Measurements from ENCODE around the gene SPAG16. TPM values are rescaled to one million over a fixed set of nuclear protein-coding genes. Genes with fewer than 3 reads are reported as not detected.

Gene SPAG16
- total RNA-seq, 1 donor from 2014 or later, result 22.6 TPM

DNA sequence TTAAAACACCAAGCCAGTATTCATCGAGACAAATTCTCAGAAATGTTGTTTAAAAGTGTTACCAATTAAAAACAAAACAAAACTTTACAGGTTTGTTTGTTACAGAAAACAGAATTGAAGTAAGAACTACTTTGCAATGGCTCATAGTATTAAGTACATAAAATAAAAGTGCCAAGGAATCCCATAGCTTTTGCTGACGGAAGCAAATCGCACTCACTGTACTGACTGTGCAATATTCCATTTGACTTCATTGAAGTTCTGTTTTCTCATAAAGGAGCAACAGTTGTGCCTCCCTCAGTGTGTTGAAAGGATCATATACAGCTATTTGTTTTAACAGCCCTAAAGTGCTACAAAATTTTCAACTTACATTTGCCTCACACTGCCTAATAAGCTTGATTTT lies 507.8 kb downstream of the SPAG16 start:
- DNase-seq (ENCODE audit: low read depth), result no peak

- DNase-seq (ENCODE audit: low read depth), result peak; percentile 50
These were observed 522.0 kb downstream of the SPAG16 start for GRCh38 chr2:213806125-213806726.

- no peak for DNase-seq (ENCODE audit: low read depth)
These were observed 532.3 kb downstream of the SPAG16 start for GRCh38 chr2:213816583-213816982.

DNA sequence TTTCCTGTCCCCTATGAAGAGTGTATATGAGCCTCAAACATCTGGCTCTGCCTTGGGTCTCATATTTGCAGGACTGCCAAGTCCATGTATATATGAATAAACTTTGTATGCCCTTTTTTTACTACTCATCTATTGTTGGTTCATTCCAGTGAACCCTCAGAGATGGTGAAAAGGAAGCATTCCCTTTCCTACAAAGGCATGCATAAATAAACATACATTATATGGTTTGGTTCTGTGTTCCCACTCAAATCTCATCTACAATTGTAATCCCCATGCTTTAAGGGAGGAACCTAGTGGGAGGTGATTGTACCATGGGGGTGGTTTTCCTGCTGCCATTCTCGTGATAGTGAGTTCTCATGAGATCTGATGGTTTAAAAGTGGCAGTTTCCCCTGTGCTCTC lies 534.2 kb downstream of the SPAG16 start:
- no peak for DNase-seq (ENCODE audit: low read depth)

- DNase-seq (ENCODE audit: low read depth), result peak; percentile 27
These were observed 550.1 kb downstream of the SPAG16 start for GRCh38 chr2:213834331-213834730.

DNA sequence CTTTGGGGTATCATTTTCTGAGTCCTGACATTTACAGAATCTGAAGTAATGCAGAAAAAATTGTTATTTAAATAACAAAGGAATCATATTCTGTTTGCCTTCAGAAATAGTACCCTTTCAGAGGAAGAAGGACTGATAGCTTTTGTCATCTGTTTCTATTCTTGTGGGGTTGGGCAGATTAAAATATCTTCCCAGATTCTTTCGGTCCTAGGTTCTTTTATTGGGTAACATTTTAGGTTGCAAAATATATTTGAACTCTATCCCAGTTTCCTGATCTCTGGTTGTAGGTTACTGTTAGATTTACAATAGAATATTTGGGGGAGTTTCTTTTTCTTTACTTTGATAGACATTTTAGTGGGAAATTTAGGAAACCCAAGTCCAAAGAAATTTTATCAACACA lies 550.5 kb downstream of the SPAG16 start:
- peak; percentile 15 for DNase-seq (ENCODE audit: low read depth)

GRCh38 chr2:213846856-213847255 lies 562.6 kb downstream of the SPAG16 start:
- DNase-seq (ENCODE audit: low read depth), result peak; percentile 10

GRCh38 chr2:213847316-213847715 lies 563.1 kb downstream of the SPAG16 start:
- DNase-seq (ENCODE audit: low read depth), result no peak

DNA sequence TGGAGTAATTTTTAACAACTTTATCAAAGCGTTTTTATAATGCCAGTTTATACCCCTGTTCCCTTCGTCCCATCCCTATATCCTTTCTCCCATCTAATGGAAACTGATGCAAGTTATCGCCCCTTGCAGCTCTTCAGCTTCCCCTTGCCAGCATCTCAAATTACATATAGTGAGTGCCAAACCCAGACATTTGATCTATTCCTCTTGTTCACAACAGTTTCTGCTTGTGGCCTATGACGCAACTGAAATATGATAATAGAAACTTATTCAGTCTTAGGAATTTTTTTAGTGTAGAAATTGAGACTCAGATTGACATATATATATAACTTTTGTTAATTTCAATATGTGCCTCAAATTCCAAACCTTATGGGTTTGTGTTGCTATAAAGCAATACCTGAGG lies 564.4 kb downstream of the SPAG16 start:
- DNase-seq (ENCODE audit: low read depth), result peak; percentile 63

- DNase-seq (ENCODE audit: low read depth), result no peak
These were observed 577.4 kb downstream of the SPAG16 start for GRCh38 chr2:213861638-213862037.

DNA sequence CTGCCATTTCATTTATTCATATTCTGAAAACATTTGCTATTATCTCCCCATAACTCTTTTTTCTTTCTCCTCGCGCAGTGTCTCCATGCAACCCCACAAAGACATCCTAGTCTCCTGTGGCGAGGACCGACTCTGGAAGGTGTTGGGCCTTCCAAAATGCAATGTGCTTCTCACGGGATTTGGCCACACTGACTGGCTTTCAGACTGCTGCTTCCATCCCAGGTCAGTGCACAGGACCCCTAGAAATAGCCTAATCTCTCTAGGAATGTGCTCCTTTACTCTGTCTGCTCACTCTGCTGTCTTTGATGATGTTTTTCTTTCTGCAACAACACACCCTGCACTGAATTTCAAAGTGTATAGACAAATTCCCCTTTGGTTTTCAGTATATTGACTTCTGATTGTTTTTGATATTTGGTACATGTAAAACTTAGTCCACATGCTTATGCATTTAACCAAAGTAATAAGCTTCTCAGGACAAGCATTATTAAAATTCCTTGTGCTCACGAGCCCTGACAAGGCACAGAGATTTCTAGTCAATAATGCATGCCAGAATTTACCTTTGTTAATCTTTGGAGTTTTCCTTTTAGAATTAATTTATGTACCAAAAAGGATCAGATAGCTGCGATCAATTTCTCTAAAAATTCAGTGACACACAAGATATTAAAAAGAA lies 578.3 kb downstream of the SPAG16 start:
- no peak for DNase-seq (ENCODE audit: low read depth)

GRCh38 chr2:213863541-213863940 lies 579.3 kb downstream of the SPAG16 start:
- no peak for DNase-seq (ENCODE audit: low read depth)

GRCh38 chr2:213868526-213868925 lies 584.3 kb downstream of the SPAG16 start:
- no peak for DNase-seq (ENCODE audit: low read depth)

- DNase-seq (ENCODE audit: low read depth), result no peak
These were observed 601.2 kb downstream of the SPAG16 start for GRCh38 chr2:213885485-213885884.

DNA sequence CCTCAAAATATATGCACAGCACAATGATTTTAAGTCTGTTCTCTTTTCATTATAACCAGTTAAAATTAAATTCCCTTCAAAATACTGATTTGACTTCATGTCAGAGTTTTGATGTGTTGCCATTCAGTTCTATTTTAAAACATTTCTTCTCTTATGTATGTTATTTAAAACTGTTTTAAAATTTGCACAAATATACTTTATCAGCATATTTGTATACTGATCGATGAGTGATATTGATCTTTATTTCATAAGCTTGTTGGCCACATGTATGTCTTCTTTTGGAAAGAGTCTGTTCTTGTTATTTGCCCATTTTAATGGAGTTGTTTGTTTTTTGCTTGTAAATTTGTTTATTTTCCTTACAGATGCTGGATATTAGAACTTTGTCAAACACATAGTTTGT lies 630.2 kb downstream of the SPAG16 start:
- DNase-seq (ENCODE audit: low read depth), result no peak

DNA sequence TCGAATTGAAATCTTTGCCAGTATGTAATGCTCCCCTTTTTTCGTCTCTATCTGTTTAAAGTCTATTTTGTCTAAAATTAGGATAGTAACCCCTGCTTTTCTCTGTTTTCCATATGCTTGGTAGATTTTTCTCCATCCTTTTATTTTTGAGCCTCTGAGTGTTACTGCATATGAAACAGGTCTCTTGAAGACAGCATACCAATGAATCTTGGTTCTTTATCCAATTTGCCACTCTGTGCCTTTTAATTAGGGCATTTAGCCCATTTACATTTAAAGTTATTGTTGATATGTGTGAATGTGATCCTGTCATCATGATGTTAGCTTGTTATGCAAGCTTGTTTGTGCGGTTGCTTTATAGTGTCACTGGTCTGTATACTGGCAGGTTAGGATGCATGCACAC lies 635.8 kb downstream of the SPAG16 start:
- DNase-seq (ENCODE audit: low read depth), result no peak

DNA sequence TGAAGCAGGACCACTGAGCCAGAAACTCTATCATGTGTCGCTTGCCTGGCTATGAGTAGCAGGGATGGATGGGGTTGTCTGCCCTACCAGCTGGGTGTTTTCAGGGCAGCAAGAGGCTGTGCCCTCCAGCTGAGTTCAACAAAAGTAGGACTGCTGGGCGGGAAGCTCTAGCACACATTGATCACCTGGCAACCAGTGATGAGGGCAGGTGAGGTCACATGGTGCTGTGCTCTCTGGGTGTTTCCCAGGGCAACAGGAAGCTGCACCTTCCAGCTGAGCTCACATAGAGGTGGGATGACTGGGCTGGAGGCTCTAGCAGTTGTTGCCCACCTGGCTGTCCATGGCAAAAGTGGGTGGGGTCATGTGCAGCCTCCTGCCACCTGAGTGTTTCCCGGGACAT lies 639.3 kb downstream of the SPAG16 start:
- DNase-seq (ENCODE audit: low read depth), result no peak

- no peak for DNase-seq (ENCODE audit: low read depth)
These were observed 650.3 kb downstream of the SPAG16 start for GRCh38 chr2:213934560-213934959.

DNA sequence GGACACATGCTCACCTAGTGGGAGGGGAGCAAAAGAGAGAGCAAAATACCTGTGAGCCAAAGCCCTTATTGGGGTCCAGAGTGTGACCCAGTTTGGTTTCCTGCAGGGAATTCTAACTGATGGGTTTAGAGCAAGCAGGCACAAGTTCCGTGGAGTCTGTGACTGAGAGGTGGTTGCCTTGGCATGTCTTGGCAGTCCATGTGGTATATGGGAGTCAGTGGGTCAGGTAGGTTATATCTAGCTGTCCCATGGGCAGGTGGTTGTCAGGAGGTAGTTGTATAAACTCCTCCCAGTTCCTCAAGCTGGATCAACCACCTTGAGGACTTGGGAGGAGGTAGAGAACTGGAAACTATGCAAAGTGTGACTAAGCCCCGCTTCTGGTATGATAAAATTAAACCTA lies 673.8 kb downstream of the SPAG16 start:
- DNase-seq (ENCODE audit: low read depth), result no peak

- DNase-seq (ENCODE audit: low read depth), result no peak
These were observed 675.3 kb downstream of the SPAG16 start for GRCh38 chr2:213959589-213959988.

DNA sequence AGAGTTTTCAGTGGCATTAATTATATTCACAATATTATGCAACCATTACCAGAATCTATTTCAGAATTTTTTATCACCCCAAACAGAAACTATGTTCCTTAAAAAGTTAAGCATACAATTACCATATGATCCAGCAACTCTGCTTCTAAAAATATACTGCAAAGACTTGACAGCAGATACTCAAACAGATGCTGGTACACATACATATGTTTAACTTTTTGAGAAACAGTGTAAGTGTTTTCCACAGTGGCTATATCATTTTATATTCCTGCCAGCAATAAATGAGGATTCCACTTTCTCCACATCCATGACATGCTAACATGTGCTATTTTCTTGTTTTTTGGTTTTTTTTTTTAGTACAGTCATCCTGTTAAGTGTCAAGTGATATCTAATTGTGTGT lies 687.3 kb downstream of the SPAG16 start:
- DNase-seq (ENCODE audit: low read depth), result no peak

- peak; percentile 1 for DNase-seq (ENCODE audit: low read depth)
These were observed 696.6 kb downstream of the SPAG16 start for GRCh38 chr2:213980883-213981282.

DNA sequence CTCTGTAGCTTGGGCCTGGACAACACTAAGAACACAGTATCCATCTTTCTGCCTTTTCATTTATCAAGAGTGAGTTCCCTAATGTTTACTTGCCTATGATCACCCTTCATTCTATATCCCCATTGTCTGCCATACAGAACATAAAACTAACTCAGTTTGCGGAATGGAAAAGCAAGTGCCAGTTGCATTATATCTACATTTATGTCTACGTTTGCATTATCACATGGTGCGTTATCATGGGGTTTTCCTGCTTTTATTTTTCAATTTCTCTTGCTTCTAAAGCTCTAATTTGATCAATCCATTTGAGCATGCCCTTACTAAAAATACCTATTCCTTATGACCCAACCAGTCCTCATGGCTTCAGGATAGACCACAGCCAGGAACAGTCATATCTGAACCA lies 704.9 kb downstream of the SPAG16 start:
- DNase-seq (ENCODE audit: low read depth), result no peak
